HG03378 (cell line): ENCODE results near the gene CDC45.

Source experiments
- ATAC-seq: cut with Tn5 transposase; IDR thresholded peaks from one replicate; pipeline ENCODE4 v1.9.1; 2021; ENCODE audit warnings: mild to moderate bottlenecking, moderate library complexity; ENCODE audit not compliant: unreplicated experiment

The CDC45 gene

DNA sequence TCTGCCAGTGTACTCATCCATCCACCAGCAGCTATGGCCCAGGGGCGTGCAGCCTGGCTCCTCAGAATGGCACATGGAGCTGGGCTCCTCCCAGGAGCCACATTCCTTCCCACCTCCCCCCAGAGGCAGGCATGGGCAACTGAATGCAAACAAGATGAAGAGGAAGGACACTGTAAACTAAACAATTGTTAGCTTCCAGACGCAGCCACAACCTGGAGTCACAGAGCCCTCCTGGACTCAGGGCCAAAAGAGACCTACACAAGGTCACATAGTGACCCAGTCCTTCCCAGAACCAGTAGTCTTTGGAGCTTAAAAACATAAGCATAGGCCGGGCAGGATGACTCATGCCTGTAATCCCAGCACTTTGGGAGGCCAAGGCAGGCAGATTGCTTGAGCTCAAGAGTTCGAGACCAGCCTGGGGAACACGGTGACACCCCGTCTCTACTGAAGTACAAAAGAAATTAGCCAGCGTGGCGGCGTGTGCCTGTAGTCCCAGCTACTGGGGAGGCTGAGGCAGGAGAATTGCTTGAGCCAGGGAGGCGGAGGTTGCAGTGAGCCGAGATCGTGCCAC, 75.2 kb downstream of the CDC45 start:
- ATAC-seq, result no peak

- ATAC-seq, result no peak
Observed at GRCh38 chr22:19555651-19556050, 75.9 kb downstream of the CDC45 start.

GRCh38 chr22:19556963-19557545, 77.3 kb downstream of the CDC45 start:
- ATAC-seq, result no peak

GRCh38 chr22:19559324-19559811, 79.6 kb downstream of the CDC45 start:
- no peak for ATAC-seq

- no peak for ATAC-seq
Observed at GRCh38 chr22:19559956-19560355, 80.2 kb downstream of the CDC45 start.

GRCh38 chr22:19565382-19566278, 85.9 kb downstream of the CDC45 start:
- no peak for ATAC-seq

DNA sequence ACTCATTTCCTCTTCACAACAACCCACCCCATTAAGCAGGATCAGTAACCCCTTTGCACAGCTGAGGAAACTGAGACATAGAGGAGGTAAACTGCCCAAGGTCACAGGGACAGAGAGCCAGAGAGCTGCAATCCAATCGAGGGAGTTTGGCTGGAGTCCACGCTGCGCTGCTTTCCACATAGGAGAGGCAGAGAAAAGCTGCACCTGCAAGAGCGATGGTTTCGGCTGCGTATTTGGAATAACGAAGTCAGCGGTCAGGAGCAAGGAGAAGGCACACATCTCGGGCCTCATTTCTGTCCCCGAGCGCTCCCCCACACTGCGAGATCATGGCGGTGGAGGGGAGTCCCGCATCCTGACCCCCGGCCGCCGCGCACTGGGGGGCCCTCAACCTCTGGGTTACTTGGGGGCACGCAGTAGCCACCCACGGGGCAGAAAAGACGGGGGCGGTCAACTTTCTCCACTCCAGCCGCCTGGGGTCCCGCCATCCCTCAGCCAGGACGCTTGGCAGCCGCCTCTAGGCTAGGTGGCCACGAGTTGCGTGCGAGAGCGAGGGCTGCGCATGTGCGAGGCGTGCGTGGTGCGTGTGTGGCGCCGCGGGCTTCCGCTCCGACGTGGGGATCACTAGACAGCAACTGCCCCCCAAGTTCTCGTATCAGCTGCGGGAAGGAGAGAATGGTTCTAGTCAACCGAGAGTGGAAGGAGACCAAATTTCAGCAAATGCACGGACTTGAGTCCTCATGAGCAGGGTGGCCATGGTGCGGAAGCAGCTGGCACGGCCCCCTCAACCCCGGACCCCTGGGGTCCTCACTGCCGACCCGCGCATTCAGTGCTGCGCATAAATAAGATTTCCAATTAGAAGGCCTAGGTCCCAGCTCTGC, 86.8 kb downstream of the CDC45 start:
- no peak for ATAC-seq

GRCh38 chr22:19567157-19568009, 87.7 kb downstream of the CDC45 start:
- no peak for ATAC-seq

GRCh38 chr22:19568337-19569275, 88.9 kb downstream of the CDC45 start:
- ATAC-seq, result no peak

DNA sequence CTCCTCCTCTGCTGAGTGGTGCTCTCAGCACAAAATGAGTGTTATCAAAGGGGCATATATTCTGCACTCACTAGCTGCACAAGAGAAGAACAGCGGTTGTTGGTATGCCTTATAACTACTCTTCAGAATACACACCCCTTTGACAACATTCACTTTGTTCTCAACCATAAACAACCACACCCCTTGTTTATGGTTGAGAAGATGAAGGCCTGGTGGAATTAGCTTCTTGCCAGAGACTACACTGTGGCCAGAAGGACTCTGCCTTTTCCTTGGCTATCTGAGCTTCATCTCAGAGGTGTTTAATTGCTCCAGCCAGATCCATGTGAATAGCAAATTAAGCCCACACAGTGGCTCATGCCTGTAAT, 89.5 kb downstream of the CDC45 start:
- no peak for ATAC-seq

- no peak for ATAC-seq
Observed at GRCh38 chr22:19569976-19570375, 90.3 kb downstream of the CDC45 start.
